NCI-H1417 (cell line): ENCODE results near the gene CCDC191.

ENCODE experiments used
- DNase-seq, 3 experiments: peaks; one replicate each; lab custom pipeline; 2025; lab: John Stamatoyannopoulos, UW

CCDC191 gene

DNA sequence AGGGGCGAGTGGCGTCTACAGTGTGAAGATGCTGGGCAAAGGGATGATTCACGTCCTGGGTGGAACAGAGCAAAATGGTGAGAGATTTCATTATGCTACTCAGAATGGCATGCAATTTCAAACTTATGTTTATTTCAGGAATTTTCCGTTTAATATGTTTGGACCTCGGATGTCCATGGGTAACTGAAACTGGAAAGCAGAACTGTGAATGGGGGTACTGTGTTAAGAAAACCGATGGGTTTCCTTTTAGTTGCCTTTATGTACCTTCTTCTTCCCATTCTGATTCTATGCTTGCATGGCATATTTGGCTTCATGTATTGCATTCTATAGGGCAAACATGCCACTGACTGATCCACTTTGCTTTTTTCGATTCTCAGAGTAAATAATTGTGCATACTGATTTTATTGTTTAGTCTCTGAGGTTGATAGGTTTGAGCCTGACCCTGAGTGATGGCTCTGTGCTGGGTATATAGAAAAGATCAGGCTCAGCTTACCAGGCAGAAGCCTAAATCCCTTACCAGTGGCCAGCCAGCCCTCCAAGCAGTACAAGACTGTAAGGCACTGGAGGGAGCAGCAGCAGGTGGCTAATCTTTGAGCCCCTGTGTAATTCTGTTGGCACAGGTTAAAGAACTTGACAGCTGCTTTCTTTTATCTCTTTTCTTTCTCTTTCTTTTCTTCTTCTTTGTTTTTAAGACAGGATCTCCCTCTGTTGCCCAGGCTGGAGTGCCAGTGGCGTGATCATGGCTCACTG lies 4.8 kb upstream of the CCDC191 start:
- no peak for DNase-seq

DNA sequence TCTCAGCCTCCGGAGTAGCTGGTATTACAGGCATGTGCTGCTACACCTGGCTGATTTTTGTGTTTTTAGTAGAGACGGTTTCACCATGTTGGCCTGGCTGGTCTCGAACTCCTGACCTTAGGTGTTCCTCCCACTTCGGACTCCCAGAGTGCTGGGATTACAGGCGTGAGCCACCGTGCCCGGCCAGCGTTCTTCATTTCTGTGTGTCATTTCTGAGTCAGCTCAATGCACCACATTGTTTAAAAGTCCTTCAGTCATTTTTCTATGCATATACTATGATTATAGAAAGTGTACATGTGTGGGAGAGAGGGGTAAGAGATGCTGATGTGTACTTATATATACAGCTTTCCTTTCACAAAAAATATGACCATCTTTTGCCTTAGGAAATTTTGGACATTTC lies 2.3 kb upstream of the CCDC191 start:
- no peak for DNase-seq

DNA sequence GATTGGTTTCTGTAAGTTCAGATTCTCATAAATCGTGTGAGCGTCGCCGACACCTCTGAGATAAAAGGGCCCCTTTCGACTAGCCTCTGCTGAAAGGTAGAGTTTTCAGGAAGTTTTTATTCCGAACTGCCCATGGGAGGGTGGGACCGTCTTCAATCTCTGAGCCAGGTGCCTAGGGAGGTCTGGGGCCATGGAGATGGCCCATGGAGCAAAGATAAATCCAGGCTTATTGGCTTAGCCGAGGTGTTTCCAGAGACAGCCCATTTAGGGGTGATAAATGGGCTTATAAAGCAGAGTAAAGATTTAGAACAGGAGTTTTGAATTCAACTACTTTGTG lies 653 bp upstream of the CCDC191 start:
- DNase-seq = no peak

DNA sequence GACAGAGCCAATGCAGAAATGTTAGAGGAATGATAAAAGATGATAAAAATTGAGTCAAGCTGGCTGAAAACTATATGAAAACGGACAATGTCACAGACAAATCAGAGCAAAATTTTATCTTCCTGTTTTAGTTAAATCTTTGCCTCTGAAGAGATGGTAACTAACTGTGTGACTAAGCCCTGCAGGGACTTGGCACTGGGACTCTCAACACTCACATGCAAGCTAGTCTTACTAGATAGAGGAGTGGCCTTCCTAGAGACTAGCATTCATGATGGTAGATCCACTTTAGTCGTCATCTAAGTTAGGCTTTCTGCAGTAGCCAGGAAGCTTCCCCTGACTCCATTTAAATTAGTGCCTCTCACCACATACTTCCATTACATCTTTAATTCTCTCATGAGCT lies 4.1 kb downstream of the CCDC191 start:
- DNase-seq = no peak

DNA sequence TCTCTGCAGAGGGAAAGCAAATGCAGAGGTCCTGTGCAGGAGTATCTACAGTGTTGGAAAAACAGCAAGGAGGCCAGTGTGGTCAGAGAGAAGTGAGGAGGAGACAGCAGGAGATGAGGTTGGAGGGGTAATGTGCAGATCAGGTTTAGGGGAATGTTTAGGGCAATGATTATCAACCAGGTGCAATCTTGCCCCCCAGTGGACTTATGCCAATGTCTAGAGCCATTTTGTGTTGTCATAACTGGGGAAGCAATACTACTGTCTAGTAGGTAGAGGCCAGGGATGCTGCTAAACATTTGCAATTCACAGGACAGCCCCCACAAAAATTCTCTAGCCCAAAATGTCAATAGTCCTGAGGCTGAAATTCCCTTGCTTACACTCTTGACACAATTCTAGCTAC lies 13.1 kb downstream of the CCDC191 start:
- no peak for DNase-seq

DNA sequence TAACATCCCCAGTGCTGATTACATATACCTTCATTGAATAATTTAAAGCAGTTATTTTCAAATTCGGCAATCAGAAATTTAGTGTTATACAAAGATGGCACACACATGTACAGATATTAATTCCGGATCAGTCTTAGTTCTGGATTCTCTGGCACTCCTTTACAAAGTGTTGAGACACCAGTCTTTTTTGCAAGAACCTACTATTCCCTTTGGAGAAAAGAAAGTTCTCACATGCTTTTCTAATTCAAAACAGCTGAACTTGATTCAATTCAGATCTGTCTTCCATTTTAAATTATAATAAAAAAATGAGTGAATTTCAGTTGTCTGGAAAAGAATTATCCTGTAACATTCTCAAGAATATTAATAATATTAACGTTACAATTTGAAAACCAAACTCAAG lies 20.4 kb downstream of the CCDC191 start:
- no peak for DNase-seq

DNA sequence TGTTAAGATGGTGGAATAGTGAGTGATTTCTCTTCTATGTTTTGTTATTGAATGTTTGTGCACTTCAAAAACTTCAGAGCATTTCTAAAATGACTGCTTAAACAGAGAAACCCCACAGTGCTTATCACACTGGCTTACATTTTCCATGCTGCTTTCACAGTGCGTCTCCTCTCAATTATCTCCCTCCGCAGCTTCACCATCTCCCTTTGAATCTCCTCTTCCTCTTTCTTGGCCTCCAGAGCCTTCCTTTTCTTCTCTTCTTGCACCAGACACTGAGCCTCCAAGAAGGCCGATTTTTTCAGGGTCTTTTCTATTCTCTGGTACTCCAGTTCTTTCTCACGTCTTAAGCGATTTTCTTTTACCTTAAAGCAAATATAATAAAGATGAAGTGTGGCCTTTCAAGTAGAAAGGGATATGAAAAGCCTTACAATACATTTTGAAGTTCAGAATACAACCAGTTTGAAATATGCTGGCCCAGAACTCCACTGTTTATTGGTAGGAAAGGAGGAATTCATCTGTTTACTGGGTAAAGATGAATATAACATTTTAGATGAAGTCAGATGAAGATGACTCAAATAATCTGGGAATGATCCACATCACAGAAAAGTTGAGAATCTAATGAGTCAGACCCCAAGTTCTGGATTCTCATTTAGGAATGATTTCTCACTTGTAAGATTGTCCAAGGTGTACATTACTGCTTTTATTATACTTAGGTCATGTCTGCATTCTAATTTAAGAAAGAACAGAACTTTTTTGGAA lies 21.4 kb downstream of the CCDC191 start:
- DNase-seq = no peak

DNA sequence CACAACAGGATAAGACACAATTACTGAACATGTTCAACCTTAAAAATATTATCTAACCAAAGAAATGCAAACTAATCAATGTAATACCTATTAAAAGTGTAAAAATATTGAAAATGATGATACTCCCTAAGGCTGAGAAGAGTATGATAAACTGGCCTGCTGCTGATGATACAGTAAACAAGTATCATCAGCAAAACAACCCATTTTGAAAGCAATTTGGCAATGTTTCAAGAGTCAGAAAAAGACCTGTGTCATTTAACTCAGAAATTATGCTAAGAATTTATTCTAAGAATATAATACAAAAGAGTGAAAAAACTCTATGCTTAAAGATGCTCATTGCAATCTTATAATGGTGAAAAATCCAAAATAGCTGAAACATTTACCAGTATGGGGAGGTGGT lies 22.1 kb downstream of the CCDC191 start:
- DNase-seq = no peak

DNA sequence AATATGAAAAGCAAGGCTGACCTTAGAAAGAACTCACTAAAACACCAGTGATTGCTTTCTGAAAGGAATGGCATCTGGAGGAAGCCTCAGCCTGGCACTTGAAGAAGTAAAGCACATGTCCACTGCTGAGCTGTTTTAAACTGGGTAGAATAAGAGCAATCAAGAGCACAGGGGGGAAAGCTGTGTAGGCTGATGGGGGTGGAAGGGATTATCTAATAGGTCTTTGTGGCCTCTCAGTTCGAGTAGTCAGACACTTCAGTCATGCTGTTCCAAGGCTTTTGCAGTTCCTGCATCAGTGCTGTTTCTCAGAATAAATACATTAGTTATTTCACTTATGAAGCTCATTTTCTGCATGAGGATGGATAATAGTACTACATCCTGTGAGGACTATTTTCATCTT lies 22.6 kb downstream of the CCDC191 start:
- DNase-seq = no peak

DNA sequence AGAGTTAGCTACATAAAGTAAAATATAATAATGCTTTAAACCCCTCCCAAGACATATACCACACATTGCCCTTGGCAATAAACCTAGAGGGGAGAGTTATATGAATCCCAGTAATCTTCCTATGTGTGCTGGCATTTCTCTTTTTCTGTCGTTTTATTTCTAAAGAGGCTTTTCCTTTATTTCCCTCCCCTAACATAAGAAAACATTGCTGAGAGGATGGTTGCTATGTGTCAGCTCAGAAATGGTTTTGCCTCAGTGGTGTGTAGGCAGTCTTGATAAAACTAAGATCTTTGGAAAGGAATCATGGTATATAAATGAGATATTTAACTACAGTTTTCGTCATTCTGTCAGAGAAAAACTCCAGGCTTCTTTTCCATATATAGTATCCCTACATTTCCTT lies 30.0 kb downstream of the CCDC191 start:
- no peak for DNase-seq

DNA sequence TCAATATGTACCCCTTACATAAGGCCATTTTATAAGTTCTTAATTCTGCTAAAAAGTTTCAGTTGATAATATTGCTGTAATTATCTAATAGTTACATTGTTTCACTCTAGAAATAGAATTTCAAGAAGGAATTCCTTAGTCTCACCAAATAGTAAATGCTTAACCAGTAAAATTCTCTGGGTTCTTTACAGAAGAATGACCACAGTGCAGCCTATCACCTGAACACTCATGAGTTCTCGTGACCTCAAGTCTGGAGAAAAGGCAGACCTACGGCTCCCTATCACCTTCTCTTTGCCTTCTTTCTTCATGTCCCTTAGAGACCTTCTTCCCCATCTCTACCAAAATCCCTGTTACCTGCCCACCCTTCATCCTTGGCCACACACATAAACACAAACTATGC lies 30.9 kb downstream of the CCDC191 start:
- no peak for DNase-seq

DNA sequence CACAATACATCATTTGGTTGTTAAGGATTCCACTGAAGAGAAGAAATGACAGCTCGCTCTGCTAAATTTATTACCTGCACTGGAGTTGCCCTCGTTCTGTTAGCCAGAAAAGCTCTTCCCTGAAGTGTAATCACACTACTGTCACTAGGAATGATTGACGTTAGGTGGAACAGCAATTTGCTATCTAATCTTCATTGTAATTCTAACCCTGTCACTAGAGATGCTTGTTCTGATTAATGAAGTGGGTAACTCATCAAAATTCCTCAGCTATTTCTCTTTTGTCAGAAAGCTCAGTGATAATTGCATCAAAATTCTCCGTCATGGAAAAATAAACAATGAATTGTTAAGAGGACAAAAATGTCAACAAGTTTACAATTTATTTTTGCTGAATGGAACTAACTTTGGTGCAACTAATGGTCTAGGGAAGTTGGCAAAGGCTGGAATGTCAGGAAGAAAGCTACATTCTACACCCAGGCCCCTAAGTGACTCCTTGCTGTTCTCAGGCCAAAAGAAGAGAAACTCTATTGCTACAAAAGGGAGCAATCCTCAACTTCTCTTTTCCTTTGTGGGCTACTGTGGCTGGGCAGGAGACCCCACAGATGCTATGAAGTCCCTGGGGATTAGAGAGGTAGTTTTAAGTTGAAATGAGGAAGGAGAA lies 34.1 kb downstream of the CCDC191 start:
- DNase-seq = peak in 1 of 3 experiments; percentile 43

DNA sequence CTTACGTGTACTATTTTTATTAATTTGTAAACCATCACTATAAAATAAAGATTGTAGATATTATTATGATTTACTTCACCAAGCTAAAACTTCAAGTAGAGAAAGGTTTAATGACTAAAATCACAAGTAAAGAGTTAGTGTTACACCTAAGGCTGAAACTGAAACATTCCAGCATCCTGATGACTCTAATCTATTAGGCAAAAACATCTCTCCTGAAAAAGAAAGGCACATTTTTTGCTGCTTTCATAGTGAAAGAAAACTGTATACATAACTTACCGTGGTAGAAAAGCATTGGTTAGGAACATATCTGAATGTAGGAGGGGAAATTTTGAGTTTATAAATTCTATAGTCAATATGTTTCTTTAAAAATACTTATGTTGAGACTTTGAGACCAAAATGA lies 35.4 kb downstream of the CCDC191 start:
- no peak for DNase-seq

DNA sequence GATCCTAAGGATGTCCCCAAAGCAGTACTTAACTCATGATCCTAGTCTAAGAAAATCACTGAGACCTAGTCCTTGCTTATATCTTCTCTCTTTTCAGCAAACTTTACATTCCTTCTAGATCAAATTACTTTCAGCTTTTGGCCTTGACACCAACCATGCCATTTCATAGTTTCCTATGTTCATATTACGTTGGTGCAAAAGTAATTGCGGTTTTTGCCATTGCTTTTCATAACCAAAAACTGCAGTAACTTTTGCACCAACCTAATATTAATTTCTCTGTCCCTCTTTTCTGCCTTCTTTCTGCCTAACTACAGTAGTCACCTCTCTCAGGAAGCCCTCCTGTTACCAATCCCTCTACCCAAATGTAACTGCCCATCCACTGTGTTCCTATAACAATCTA lies 36.8 kb downstream of the CCDC191 start:
- no peak for DNase-seq

DNA sequence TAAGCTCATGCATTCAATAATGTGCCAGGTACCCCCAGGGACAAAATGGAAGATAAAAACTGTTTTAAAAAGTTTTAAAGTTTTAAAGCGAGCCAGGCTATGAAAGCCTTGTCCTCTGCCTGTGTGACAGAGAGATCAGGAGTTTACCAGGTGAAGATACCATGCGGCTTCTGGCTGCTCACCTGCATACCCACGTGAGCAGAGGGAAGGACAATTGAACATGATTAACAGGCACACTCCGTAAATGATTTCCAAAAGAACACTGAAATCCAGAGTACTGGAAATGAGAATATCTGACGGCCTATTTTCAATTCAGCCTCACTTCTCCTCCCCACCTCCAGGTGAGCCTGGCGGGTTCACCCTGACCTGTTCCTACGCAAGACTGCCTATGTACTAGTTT lies 42.1 kb downstream of the CCDC191 start:
- DNase-seq = no peak

DNA sequence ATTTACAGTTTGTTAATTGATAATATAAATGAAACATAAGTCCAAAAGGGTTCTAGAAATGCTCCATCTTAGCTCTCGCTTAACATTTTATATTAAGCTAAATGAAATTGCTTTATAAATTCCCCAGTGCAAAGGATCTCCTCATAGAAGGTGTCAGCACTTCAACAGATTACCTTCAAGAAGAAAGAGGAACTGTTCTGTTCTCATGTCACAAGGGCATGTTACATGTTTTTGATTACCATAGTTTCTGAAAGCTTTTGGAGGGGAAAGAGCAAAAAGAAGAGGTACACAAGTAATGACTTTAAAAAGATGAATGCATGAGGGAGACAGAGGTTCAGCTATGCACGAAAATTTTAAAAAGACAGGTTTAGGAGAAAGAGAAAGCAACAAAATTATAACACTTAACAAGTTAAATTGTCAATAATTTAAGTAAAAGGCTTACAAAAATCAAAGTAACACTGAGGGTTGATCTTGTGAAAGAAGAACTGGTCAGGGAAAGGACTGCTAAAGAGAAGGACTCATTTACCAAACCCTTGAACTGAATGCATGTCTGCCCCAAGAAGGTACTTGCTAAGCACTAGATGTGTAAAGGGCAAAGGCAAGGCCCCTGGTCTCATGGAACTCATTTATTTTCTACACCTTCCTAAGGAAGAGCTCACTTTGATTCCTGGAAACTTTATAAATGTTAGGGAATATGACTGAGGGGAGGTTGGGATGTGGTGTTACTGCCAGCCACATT lies 45.1 kb downstream of the CCDC191 start:
- DNase-seq = no peak

DNA sequence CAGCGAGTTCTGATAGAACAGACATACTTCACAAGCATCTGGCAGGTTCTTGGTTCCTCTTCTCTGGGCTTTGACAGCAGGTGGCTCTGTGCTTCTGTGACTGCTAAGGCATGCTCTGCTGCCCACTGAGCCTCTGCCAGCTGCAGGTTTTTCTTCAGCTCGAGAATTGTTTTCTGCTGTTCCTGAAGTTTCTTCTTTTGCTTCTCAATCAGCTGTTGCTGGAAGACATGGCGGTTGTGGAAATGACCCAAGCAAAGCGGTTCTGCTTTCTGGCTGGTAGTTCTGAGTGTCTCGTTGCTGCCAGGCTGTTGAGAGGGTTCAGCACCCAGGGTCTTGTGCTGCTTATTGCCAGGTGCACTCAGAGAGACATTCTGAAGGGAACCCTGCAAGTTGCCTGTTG lies 50.8 kb downstream of the CCDC191 start:
- no peak for DNase-seq

DNA sequence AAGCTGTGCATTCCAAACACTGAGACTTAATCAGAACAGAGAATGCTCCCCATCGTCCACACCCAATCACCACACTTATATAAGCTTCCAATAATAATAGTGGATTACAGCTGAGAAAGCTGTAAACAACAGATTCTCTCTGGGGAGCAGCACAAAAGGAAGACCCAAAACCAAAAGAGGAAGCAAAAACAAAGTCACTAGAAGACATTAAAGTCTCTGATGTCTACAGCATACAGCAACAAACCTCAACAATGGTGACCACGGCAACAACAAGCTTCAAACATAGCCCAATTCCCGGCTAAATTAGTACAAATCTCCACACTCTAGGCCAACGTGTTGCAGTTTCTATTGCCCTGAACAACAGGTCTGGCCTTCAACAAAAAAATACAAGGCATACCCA lies 70.8 kb downstream of the CCDC191 start:
- no peak for DNase-seq

DNA sequence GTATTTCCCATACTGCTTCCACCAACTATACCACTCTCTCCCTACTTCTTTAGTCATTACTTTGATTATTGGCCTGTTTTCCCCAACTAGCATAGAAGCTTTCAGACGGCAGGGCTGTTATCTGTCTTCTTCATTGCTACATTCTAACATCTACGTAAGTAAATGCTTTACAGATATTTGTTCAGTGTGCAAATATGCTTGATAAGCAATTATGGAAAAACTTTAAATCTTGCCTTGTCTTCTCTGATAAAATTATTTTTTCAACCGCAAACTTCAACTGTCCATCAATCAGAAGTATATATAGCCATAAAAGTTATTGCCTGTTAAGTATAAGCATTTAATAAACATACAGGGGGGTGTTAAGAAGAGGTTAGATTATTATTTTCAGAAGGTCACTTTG lies 72.8 kb downstream of the CCDC191 start:
- DNase-seq = no peak

DNA sequence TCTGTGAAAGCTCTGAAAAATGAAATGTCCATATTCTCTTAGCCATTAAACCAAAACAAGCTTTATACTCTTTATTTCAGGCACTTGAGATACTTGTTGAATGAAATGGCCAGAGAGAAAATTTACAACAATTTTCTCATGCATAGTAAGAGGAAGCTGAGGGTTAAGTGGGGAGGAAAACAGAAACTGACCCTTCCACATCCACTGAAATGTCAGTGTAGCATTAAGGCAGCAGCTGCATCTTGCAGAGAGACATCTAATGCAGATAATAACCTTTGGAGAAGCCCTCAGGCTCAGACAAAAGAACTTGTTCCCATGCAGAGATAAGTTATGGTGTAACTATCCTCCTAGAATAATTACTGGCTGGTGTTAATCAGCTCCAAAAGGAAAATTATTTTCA lies 74.5 kb downstream of the CCDC191 start:
- DNase-seq = peak in 1 of 3 experiments; percentile 37

DNA sequence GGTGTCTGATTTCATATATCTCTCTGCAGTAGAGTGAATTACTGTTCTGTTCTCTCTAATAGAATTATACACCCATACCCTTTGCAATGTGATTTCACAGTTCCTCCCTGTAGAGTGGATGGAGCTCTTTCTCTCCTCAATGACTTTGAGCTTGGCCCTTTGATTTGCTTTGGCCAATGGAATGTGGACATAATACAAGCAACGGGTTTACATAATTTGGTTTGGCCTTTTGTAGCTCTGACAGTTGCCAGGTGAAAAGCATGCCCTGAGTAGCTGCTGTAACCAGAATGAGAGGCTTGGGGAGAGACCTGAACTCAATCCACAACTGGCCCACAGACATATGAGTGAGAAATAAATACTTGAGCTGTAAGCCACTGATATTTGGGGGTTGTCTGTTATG lies 76.4 kb downstream of the CCDC191 start:
- no peak for DNase-seq

DNA sequence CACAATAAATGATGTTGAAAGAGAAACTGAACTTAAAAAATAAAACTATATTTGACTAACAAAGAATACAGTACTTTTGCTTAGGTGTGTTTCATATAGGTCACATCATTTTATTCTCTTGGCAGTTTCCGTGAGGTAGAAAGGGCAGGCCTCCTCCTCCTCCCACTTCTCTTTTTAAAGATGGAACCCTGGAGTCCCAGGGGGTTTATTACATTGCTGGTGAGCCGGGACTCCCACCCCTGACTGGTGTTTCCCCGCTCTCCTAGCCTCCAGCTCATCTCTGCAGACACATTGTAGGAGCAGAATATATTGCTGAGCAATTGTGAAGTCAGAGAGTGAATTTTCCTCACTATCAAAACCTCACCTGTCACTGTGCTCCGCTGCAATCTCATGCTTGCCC lies 78.5 kb downstream of the CCDC191 start:
- DNase-seq = no peak

DNA sequence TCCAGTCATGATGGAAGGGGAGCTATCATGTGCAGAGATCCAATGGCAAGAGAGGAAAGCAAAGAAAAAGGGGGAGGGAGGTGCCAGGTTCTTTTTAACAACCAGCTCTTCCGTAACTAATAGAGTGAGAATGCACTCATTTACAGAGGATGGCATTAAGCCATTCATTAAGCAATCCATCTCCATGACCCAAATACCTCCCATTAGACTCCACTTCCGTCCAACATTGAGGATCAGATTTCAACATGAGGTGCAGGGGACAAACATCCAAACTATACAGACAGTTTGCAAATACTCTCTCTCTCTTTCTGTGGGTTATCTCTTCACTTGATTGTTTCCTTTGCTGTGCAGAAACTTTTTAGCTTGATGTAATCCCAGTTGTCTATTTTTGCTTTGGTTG lies 87.3 kb downstream of the CCDC191 start:
- DNase-seq = no peak
